ENCODE data around the gene TRIM24. TPM values are rescaled to one million over a fixed set of nuclear protein-coding genes. Genes with fewer than 3 reads are reported as not detected.

Gene TRIM24
- total RNA-seq, 1 donor from 2014 or later = 60.3 TPM

DNA sequence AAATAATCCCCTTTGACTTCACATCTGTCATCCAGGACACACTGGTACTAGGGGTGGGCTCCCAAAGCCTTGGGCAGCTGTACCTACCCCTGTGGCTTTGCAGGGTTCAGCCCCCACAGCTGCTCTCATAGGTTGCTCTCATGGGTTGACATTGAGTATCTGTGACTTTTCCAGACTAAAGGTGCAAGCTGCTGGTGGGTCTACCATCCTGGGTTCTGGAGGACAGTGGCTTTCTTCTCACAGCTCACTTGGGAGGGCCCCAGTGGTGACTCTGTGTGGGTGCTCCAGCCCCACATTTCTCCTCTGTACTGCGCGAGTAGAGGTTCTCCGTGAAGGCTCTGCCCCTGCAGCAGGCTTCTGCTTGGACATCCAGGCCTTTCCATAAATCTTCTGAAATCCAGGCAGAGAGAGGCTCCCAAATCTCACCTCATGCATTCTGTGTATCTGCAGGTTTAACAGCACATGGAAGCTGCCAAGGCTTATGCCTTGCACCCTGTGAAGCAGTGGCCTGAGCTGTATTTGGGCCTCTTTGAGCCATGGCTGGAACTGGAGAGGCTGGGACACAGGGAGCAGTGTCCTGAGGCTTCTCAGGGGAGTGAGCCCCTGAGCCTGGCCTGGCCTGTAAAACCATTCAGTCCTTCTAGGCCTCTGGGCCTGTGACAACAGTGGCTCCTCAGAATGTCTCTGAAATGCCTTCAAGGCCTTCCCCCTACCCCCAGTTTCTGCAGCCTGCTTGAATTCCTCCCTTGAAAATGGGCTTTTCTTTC lies 52.2 kb downstream of the TRIM24 start:
- no peak overlapping the region for H3K4me3 ChIP-seq (ENCODE audit: insufficient read depth, low read depth, low read length)
- Mint-ChIP-seq H3K27me3 (ENCODE audit: low read depth, unreplicated experiment) (no peaks in the 10 kb centered on the region), H3K36me3 (ENCODE audit: low read depth, unreplicated experiment) (peaks cover 44% of the 10 kb centered on the region), H3K27ac (ENCODE audit: unreplicated experiment) (no peak overlapping the region), H3K4me3 (ENCODE audit: unreplicated experiment) (no peak overlapping the region), H3K9me3 (ENCODE audit: unreplicated experiment) (peaks cover 2% of the 10 kb centered on the region), H3K4me1 (ENCODE audit: low read depth, unreplicated experiment) (peaks cover 8% of the 10 kb centered on the region)
- no peak overlapping the region for H3K9ac ChIP-seq (ENCODE audit: low read length)
- no peak overlapping the region for H3K27ac ChIP-seq (ENCODE audit: low read depth, low read length)
- TF ChIP-seq, protein P1, sequence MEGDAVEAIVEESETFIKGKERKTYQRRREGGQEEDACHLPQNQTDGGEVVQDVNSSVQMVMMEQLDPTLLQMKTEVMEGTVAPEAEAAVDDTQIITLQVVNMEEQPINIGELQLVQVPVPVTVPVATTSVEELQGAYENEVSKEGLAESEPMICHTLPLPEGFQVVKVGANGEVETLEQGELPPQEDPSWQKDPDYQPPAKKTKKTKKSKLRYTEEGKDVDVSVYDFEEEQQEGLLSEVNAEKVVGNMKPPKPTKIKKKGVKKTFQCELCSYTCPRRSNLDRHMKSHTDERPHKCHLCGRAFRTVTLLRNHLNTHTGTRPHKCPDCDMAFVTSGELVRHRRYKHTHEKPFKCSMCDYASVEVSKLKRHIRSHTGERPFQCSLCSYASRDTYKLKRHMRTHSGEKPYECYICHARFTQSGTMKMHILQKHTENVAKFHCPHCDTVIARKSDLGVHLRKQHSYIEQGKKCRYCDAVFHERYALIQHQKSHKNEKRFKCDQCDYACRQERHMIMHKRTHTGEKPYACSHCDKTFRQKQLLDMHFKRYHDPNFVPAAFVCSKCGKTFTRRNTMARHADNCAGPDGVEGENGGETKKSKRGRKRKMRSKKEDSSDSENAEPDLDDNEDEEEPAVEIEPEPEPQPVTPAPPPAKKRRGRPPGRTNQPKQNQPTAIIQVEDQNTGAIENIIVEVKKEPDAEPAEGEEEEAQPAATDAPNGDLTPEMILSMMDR (IDR thresholded peaks at IDR 0.05; ENCODE audit: insufficient read depth, low read depth, low read length) = no peak
- no peak for TF ChIP-seq EZH2 (IDR thresholded peaks at IDR 0.05; ENCODE audit: insufficient read depth, low read length)
- H3K36me3 ChIP-seq (ENCODE audit: insufficient read depth, low read length) = peaks cover 3% of the 10 kb centered on the region
- FAIRE-seq = no peak
- no peaks in the 10 kb centered on the region for H3K9me3 ChIP-seq (ENCODE audit: insufficient read depth, low read depth, low read length)
- no peak overlapping the region for H2AFZ ChIP-seq (ENCODE audit: low read depth, low read length)
- H3K4me1 ChIP-seq (ENCODE audit: insufficient read depth, low read length) = no peaks in the 10 kb centered on the region
- H3K4me2 ChIP-seq (ENCODE audit: low read length) = no peak overlapping the region
- no peak for DNase-seq (ENCODE audit: low read depth)
- H3K27me3 ChIP-seq (ENCODE audit: insufficient read depth, low read length) = no peaks in the 10 kb centered on the region
- peaks cover 37% of the 10 kb centered on the region for H3K79me2 ChIP-seq (ENCODE audit: insufficient read depth, low read length)
- no peaks in the 10 kb centered on the region for H4K20me1 ChIP-seq (ENCODE audit: insufficient read depth, low read length)

- TF ChIP-seq, protein P1 (IDR thresholded peaks at IDR 0.05; ENCODE audit: insufficient read depth, low read depth, low read length) = no peak
- TF ChIP-seq EZH2 (IDR thresholded peaks at IDR 0.05; ENCODE audit: insufficient read depth, low read length) = no peak
- no peak for DNase-seq (ENCODE audit: low read depth)
- no peak overlapping the region for H3K4me2 ChIP-seq (ENCODE audit: low read length)
- H3K27ac ChIP-seq (ENCODE audit: low read depth, low read length) = no peak overlapping the region
- Mint-ChIP-seq H3K4me1 (ENCODE audit: low read depth, unreplicated experiment) (peaks cover 8% of the 10 kb centered on the region), H3K27ac (ENCODE audit: unreplicated experiment) (no peak overlapping the region), H3K36me3 (ENCODE audit: low read depth, unreplicated experiment) (peaks cover 44% of the 10 kb centered on the region), H3K27me3 (ENCODE audit: low read depth, unreplicated experiment) (no peaks in the 10 kb centered on the region), H3K9me3 (ENCODE audit: unreplicated experiment) (peaks cover 2% of the 10 kb centered on the region), H3K4me3 (ENCODE audit: unreplicated experiment) (no peak overlapping the region)
- no peak overlapping the region for H3K4me3 ChIP-seq (ENCODE audit: insufficient read depth, low read depth, low read length)
- no peak overlapping the region for H2AFZ ChIP-seq (ENCODE audit: low read depth, low read length)
- no peaks in the 10 kb centered on the region for H3K4me1 ChIP-seq (ENCODE audit: insufficient read depth, low read length)
- H3K27me3 ChIP-seq (ENCODE audit: insufficient read depth, low read length) = no peaks in the 10 kb centered on the region
- H4K20me1 ChIP-seq (ENCODE audit: insufficient read depth, low read length) = no peaks in the 10 kb centered on the region
- H3K36me3 ChIP-seq (ENCODE audit: insufficient read depth, low read length) = peaks cover 3% of the 10 kb centered on the region
- no peaks in the 10 kb centered on the region for H3K9me3 ChIP-seq (ENCODE audit: insufficient read depth, low read depth, low read length)
- FAIRE-seq = no peak
- H3K9ac ChIP-seq (ENCODE audit: low read length) = no peak overlapping the region
- H3K79me2 ChIP-seq (ENCODE audit: insufficient read depth, low read length) = peaks cover 31% of the 10 kb centered on the region
Measured at GRCh38 chr7:138512885-138513284, 52.8 kb downstream of the TRIM24 start.

- Histone ChIP-seq H2AFZ (ENCODE audit: low read depth, low read length) (no peak overlapping the region), H3K79me2 (ENCODE audit: insufficient read depth, low read length) (peaks cover 27% of the 10 kb centered on the region), H4K20me1 (ENCODE audit: insufficient read depth, low read length) (no peaks in the 10 kb centered on the region), H3K36me3 (ENCODE audit: insufficient read depth, low read length) (peaks cover 3% of the 10 kb centered on the region), H3K27ac (ENCODE audit: low read depth, low read length) (no peak overlapping the region), H3K4me2 (ENCODE audit: low read length) (no peak overlapping the region), H3K9ac (ENCODE audit: low read length) (no peak overlapping the region), H3K4me1 (ENCODE audit: insufficient read depth, low read length) (no peaks in the 10 kb centered on the region), H3K27me3 (ENCODE audit: insufficient read depth, low read length) (no peaks in the 10 kb centered on the region), H3K4me3 (ENCODE audit: insufficient read depth, low read depth, low read length) (no peak overlapping the region), H3K9me3 (ENCODE audit: insufficient read depth, low read depth, low read length) (no peaks in the 10 kb centered on the region)
- DNase-seq (ENCODE audit: low read depth) (no peak), FAIRE-seq (no peak)
- Mint-ChIP-seq H3K4me1 (ENCODE audit: low read depth, unreplicated experiment) (peaks cover 3% of the 10 kb centered on the region), H3K27ac (ENCODE audit: unreplicated experiment) (no peak overlapping the region), H3K27me3 (ENCODE audit: low read depth, unreplicated experiment) (no peaks in the 10 kb centered on the region), H3K36me3 (ENCODE audit: low read depth, unreplicated experiment) (peaks cover 40% of the 10 kb centered on the region), H3K9me3 (ENCODE audit: unreplicated experiment) (peaks cover 2% of the 10 kb centered on the region), H3K4me3 (ENCODE audit: unreplicated experiment) (no peak overlapping the region)
- TF ChIP-seq, protein P1 (IDR thresholded peaks at IDR 0.05; ENCODE audit: insufficient read depth, low read depth, low read length) = no peak
- no peak for TF ChIP-seq EZH2 (IDR thresholded peaks at IDR 0.05; ENCODE audit: insufficient read depth, low read length)
Measured at GRCh38 chr7:138513344-138513871, 53.3 kb downstream of the TRIM24 start.

Data from astrocyte (in vitro differentiated cells and primary cell).